HEK293 (cell line): Measurements from ENCODE around the gene DHX57.

Experiments
- FEZF1 ChIP-seq: fragments of 450-650 bp; formaldehyde crosslinking; IDR thresholded peaks from 2 replicates; pipeline ENCODE4 v1.5.1; 2016; ENCODE audit warnings: missing biosample characterization, missing genetic modification characterization
- GFI1B ChIP-seq: fragments of 450-650 bp; formaldehyde crosslinking; IDR thresholded peaks from 2 replicates; pipeline ENCODE4 v1.5.1; 2016; ENCODE audit warnings: missing biosample characterization, missing genetic modification characterization
- KLF1 ChIP-seq: fragments of 450-650 bp; formaldehyde crosslinking; IDR thresholded peaks from 2 replicates; pipeline ENCODE4 v1.5.1; 2016; ENCODE audit warnings: missing biosample characterization, missing genetic modification characterization
- KLF9 ChIP-seq: fragments of 450-650 bp; formaldehyde crosslinking; IDR thresholded peaks from 2 replicates; pipeline ENCODE4 v1.5.1; 2016; ENCODE audit warnings: missing biosample characterization, missing genetic modification characterization, low read depth
- OSR2 ChIP-seq: fragments of 450-650 bp; formaldehyde crosslinking; IDR thresholded peaks from 2 replicates; pipeline ENCODE4 v1.5.1; 2016; ENCODE audit warnings: missing biosample characterization, missing genetic modification characterization
- PRDM10 ChIP-seq: fragments of 450-650 bp; formaldehyde crosslinking; IDR thresholded peaks from 2 replicates; pipeline ENCODE4 v1.5.1; 2016; ENCODE audit warnings: missing biosample characterization, missing genetic modification characterization
- TRIM28 ChIP-seq: IDR thresholded peaks from 2 replicates; pipeline ENCODE4 v1.6.1; 2011; ENCODE audit warnings: low read length, control low read depth, borderline replicate concordance
- ZBTB49 ChIP-seq: fragments of 450-650 bp; formaldehyde crosslinking; IDR thresholded peaks from 2 replicates; pipeline ENCODE4 v1.5.1; 2016; ENCODE audit warnings: missing biosample characterization, missing genetic modification characterization, low read depth
- ZNF148 ChIP-seq: fragments of 450-650 bp; formaldehyde crosslinking; IDR thresholded peaks from 2 replicates; pipeline ENCODE4 v1.5.0; 2017; ENCODE audit warnings: missing biosample characterization, missing genetic modification characterization, borderline replicate concordance
- ZNF155 ChIP-seq: fragments of 450-650 bp; formaldehyde crosslinking; IDR thresholded peaks from 2 replicates; pipeline ENCODE4 v1.5.1; 2016; ENCODE audit warnings: missing biosample characterization, missing genetic modification characterization
- ZNF214 ChIP-seq: fragments of 450-650 bp; formaldehyde crosslinking; IDR thresholded peaks from 2 replicates; pipeline ENCODE4 v1.5.1; 2017; ENCODE audit warnings: missing biosample characterization, mild to moderate bottlenecking, missing genetic modification characterization, borderline replicate concordance
- ZNF23 ChIP-seq: fragments of 450-650 bp; formaldehyde crosslinking; IDR thresholded peaks from 2 replicates; pipeline ENCODE4 v1.5.1; 2016; ENCODE audit warnings: missing biosample characterization, missing genetic modification characterization, borderline replicate concordance
- ZNF311 ChIP-seq: fragments of 450-650 bp; formaldehyde crosslinking; IDR thresholded peaks from 2 replicates; pipeline ENCODE4 v1.5.1; 2017; ENCODE audit warnings: missing biosample characterization, missing genetic modification characterization, borderline replicate concordance
- ZNF341 ChIP-seq: fragments of 450-650 bp; formaldehyde crosslinking; IDR thresholded peaks from 2 replicates; pipeline ENCODE4; 2016; ENCODE audit warnings: low read depth, missing biosample characterization, missing genetic modification characterization
- ZNF391 ChIP-seq: fragments of 450-650 bp; formaldehyde crosslinking; IDR thresholded peaks from 2 replicates; pipeline ENCODE4 v1.5.1; 2016; ENCODE audit warnings: low read depth, missing biosample characterization, missing genetic modification characterization, borderline replicate concordance
- ZNF530 ChIP-seq: fragments of 450-650 bp; formaldehyde crosslinking; IDR thresholded peaks from 2 replicates; pipeline ENCODE4 v1.5.1; 2016; ENCODE audit warnings: low read depth, missing biosample characterization, missing genetic modification characterization
- ZNF558 ChIP-seq: fragments of 450-650 bp; formaldehyde crosslinking; IDR thresholded peaks from 2 replicates; pipeline ENCODE4 v1.5.1; 2016; ENCODE audit warnings: missing biosample characterization, missing genetic modification characterization
- ZNF560 ChIP-seq: fragments of 450-650 bp; formaldehyde crosslinking; IDR thresholded peaks from 2 replicates; pipeline ENCODE4 v1.5.1; 2017; ENCODE audit warnings: missing biosample characterization, missing genetic modification characterization, borderline replicate concordance
- ZNF600 ChIP-seq: fragments of 450-650 bp; formaldehyde crosslinking; IDR thresholded peaks from 2 replicates; pipeline ENCODE4 v1.5.1; 2016; ENCODE audit warnings: missing biosample characterization, missing genetic modification characterization
- ZNF658 ChIP-seq: fragments of 450-650 bp; formaldehyde crosslinking; IDR thresholded peaks from 2 replicates; pipeline ENCODE4; 2016; ENCODE audit warnings: missing biosample characterization, missing genetic modification characterization
- ZNF704 ChIP-seq: fragments of 450-650 bp; formaldehyde crosslinking; IDR thresholded peaks from 2 replicates; pipeline ENCODE4 v1.5.1; 2016; ENCODE audit warnings: missing biosample characterization, missing genetic modification characterization
- ZNF768 ChIP-seq: fragments of 450-650 bp; formaldehyde crosslinking; IDR thresholded peaks from 2 replicates; pipeline ENCODE4 v1.5.1; 2018; ENCODE audit warnings: missing biosample characterization, mild to moderate bottlenecking, missing genetic modification characterization
- ZNF830 ChIP-seq: fragments of 450-650 bp; IDR thresholded peaks from 2 replicates; pipeline ENCODE4 v1.5.0; 2018; ENCODE audit warnings: missing biosample characterization, missing genetic modification characterization, low read depth, mild to moderate bottlenecking, moderate library complexity
- TF ChIP-seq, protein P1 (sequence below): fragments of 450-650 bp; IDR thresholded peaks from 2 replicates; pipeline ENCODE4 v1.5.1; 2018; ENCODE audit warnings: missing biosample characterization, mild to moderate bottlenecking, missing genetic modification characterization
- TF ChIP-seq, protein P2 (sequence below): fragments of 450-650 bp; formaldehyde crosslinking; IDR thresholded peaks from 2 replicates; pipeline ENCODE4 v1.5.1; 2017; ENCODE audit warnings: missing biosample characterization, missing genetic modification characterization

Gene DHX57

GRCh38 chr2:38751596-38752410, 123.9 kb downstream of the DHX57 start (continued):
- peak; percentile 81 for TF ChIP-seq PRDM10 (tag by site-specific recombination)
- no peak for TF ChIP-seq ZNF560 (tag by site-specific recombination)
- no peak for TF ChIP-seq GFI1B (tag by site-specific recombination)
- TF ChIP-seq ZNF704, result no peak
- no peak for TF ChIP-seq ZNF148 (tag by site-specific recombination)
- TF ChIP-seq, protein P1, sequence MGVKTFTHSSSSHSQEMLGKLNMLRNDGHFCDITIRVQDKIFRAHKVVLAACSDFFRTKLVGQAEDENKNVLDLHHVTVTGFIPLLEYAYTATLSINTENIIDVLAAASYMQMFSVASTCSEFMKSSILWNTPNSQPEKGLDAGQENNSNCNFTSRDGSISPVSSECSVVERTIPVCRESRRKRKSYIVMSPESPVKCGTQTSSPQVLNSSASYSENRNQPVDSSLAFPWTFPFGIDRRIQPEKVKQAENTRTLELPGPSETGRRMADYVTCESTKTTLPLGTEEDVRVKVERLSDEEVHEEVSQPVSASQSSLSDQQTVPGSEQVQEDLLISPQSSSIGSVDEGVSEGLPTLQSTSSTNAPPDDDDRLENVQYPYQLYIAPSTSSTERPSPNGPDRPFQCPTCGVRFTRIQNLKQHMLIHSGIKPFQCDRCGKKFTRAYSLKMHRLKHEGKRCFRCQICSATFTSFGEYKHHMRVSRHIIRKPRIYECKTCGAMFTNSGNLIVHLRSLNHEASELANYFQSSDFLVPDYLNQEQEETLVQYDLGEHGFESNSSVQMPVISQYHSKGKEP, result no peak
- no peak for TF ChIP-seq ZNF768
- TF ChIP-seq ZNF558, result no peak
- no peak for TF ChIP-seq ZNF530 (tag by site-specific recombination)
- TF ChIP-seq ZNF830 (tag by site-specific recombination), result no peak
- 0 out of 2 replicates have a peak, but pooled peaks have one; percentile 71 for TF ChIP-seq TRIM28
- TF ChIP-seq KLF1 (tag by site-specific recombination), result no peak
- no peak for TF ChIP-seq ZNF214 (tag by site-specific recombination)
- peak; percentile 12 for TF ChIP-seq ZNF341 (tag by site-specific recombination)
- no peak for TF ChIP-seq ZNF391 (tag by site-specific recombination)
- TF ChIP-seq FEZF1 (tag by site-specific recombination), result no peak
- TF ChIP-seq OSR2, result no peak
- TF ChIP-seq ZNF155, result no peak
- TF ChIP-seq ZNF600 (tag by site-specific recombination), result no peak
- TF ChIP-seq ZBTB49 (tag by site-specific recombination), result no peak
- TF ChIP-seq ZNF658 (tag by site-specific recombination), result no peak
- peak; percentile 34; the same call in 1 of the 2 replicates for TF ChIP-seq KLF9 (tag by site-specific recombination)
- no peak for TF ChIP-seq ZNF311 (tag by site-specific recombination)
- TF ChIP-seq, protein P2, sequence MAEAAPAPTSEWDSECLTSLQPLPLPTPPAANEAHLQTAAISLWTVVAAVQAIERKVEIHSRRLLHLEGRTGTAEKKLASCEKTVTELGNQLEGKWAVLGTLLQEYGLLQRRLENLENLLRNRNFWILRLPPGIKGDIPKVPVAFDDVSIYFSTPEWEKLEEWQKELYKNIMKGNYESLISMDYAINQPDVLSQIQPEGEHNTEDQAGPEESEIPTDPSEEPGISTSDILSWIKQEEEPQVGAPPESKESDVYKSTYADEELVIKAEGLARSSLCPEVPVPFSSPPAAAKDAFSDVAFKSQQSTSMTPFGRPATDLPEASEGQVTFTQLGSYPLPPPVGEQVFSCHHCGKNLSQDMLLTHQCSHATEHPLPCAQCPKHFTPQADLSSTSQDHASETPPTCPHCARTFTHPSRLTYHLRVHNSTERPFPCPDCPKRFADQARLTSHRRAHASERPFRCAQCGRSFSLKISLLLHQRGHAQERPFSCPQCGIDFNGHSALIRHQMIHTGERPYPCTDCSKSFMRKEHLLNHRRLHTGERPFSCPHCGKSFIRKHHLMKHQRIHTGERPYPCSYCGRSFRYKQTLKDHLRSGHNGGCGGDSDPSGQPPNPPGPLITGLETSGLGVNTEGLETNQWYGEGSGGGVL (tag by site-specific recombination), result peak; percentile 0; the same call in 1 of the 2 replicates
- TF ChIP-seq ZNF23, result no peak
